ENCODE measurements around the gene POMT1.
"Not testable (repeated sequence)": the region's sequence is repeated elsewhere in the genome, so short reads cannot be mapped to it uniquely, and the experiment has no call there.

POMT1 gene

GRCh38 chr9:131496844-131497405, 5.8 kb upstream of the POMT1 start:
- DNase-seq (ENCODE audit: low read depth) = no peak

GRCh38 chr9:131499254-131499767, 3.4 kb upstream of the POMT1 start:
- DNase-seq (ENCODE audit: low read depth) = no peak

GRCh38 chr9:131500377-131500776, 2.3 kb upstream of the POMT1 start:
- no peak for DNase-seq (ENCODE audit: low read depth)

GRCh38 chr9:131500939-131501541, 1.7 kb upstream of the POMT1 start:
- peak; percentile 22 for DNase-seq (ENCODE audit: low read depth)

GRCh38 chr9:131503626-131504465, 1.1 kb downstream of the POMT1 start:
- DNase-seq (ENCODE audit: low read depth) = no peak

GRCh38 chr9:131505012-131505411, 2.3 kb downstream of the POMT1 start:
- no peak for DNase-seq (ENCODE audit: low read depth)

- DNase-seq (ENCODE audit: low read depth) = no peak
Observed at GRCh38 chr9:131511416-131511815, 8.7 kb downstream of the POMT1 start.

- DNase-seq (ENCODE audit: low read depth) = no peak
Observed at GRCh38 chr9:131511880-131512279, 9.2 kb downstream of the POMT1 start.

GRCh38 chr9:131513177-131513576, 10.5 kb downstream of the POMT1 start:
- no peak for DNase-seq (ENCODE audit: low read depth)

GRCh38 chr9:131515559-131516031, 12.9 kb downstream of the POMT1 start:
- DNase-seq (ENCODE audit: low read depth) = not testable (repeated sequence)

GRCh38 chr9:131516100-131516499, 13.4 kb downstream of the POMT1 start:
- no peak for DNase-seq (ENCODE audit: low read depth)

GRCh38 chr9:131516930-131517329, 14.2 kb downstream of the POMT1 start:
- no peak for DNase-seq (ENCODE audit: low read depth)

- DNase-seq (ENCODE audit: low read depth) = no peak
Observed at GRCh38 chr9:131517761-131518190, 15.1 kb downstream of the POMT1 start.

GRCh38 chr9:131518553-131518952, 15.8 kb downstream of the POMT1 start:
- no peak for DNase-seq (ENCODE audit: low read depth)

- no peak for DNase-seq (ENCODE audit: low read depth)
Observed at GRCh38 chr9:131520503-131520902, 17.8 kb downstream of the POMT1 start.

- no peak for DNase-seq (ENCODE audit: low read depth)
Observed at GRCh38 chr9:131521203-131521602, 18.5 kb downstream of the POMT1 start.

GRCh38 chr9:131521822-131522221, 19.1 kb downstream of the POMT1 start:
- DNase-seq (ENCODE audit: low read depth) = no peak

GRCh38 chr9:131522257-131523085, 19.8 kb downstream of the POMT1 start:
- no peak for DNase-seq (ENCODE audit: low read depth)

GRCh38 chr9:131523086-131523388, 20.3 kb downstream of the POMT1 start:
- DNase-seq (ENCODE audit: low read depth) = no peak

GRCh38 chr9:131523451-131524435, 21.0 kb downstream of the POMT1 start:
- no peak for DNase-seq (ENCODE audit: low read depth)

Measured in HS-5 (cell line).